ENCODE measurements around the gene CHD9.

Gene CHD9

DNA sequence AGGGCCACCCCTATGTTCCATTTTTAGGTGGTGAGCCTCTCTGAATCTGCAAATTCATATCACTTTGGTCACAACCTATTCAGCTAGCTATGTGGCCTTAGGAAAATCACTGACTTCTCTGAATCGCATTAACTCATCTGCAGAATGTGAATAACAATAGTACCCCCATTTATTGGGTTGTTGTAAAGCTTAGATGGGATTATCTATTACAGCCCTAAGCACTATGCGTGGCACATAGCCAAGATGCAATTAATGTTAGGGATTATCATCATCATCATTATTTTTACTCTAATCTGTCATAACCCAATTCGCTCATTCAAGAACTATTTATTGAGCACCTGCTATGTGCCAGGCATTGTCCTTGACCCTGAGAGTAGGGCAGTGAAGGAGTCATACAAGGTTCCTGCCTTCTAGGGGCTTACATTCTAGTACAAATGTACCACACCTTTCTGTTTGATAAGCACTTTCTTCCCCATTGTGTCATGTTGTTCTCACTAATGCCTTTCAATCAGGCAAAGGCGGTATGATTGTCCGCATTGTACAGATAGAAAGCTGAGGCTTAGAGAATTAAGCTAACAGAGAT is 38.5 kb downstream of the CHD9 start:
- DNase-seq (ENCODE audit: low read depth in 2 of 2, low spot score in 1 of 2), result no peak

- DNase-seq (ENCODE audit: low read depth in 2 of 2, low spot score in 1 of 2), result no peak
These were observed 39.3 kb downstream of the CHD9 start for GRCh38 chr16:53094013-53094630.

GRCh38 chr16:53097190-53097589 is 42.4 kb downstream of the CHD9 start:
- no peak for DNase-seq (ENCODE audit: low read depth in 2 of 2, low spot score in 1 of 2)

DNA sequence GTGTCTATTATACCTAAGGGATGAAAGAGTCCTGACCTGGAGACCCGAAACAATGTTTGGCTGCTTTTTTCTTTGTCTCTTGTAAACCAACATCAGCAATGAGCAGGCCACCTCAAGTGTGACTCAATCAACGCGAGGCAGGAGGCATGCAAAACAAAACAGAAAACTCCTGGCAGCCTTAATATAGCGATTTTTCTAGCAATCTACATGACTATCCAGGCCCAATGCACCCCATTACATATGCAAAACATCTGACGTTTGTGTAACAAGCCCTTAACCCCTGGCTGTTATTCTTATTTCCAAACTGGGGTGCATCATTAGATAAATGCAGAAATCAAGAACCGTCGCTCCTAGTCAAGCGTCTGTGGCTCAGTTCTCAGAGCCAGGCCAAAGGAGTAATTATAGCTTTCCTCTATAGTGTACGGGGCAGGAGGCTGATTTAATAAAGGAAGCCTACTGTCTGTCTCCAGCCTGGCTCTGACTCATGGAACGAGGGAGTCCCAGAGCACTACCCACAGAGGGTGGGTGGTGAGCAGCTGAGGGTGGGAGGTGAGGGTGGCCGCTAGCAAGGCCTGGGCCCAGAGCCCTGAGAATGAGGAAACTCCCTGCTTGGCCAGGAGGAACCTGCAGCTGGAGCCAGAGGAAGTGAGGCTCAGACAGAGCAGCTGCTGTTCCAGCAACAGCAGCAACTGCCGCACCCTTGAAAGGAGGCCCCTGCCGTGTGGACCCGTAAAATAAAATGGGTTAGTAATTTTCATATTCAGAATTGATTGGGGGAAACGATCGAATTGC is 43.9 kb downstream of the CHD9 start:
- peak; percentile 10 to 36 for DNase-seq (ENCODE audit: low read depth in 2 of 2, low spot score in 1 of 2)

DNA sequence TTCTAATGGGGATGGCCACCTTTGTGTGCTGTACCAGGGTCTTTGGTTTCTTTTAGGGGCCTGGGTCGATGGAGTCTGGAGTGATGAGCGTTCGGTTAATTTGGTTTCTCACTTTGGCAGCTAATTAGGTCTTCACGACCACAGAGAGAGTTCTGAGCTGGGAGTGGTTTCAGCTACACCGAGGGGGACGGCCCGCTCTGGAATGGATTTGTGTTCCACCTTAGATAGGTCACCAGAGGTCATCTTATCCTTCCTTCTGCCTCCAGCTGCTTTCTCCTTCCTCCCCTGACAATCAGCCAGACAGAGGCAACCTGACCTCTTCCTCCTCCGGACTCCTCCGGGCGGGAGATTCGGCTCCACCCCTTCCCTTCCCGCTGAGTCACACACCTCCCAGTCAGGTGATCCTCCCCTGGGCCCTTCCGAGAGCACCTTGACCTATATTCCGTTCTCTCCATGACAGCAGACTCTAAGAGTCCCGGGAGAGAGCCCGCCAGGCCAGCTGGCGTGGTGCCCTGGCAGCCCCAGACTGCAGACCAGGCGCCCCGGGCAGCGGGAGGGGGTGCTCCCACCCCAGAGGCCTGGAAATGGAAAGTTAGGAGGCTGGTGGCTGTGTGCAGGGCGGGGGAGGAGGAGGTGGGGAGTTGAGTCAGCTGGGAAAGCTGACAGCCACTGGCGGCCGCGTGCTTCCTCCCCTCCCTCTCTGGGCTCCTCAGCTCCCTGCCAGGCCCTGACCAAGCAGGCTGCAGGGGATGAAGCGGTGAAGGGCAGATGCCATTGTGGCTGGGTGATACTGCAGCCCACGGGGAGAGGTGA is 44.7 kb downstream of the CHD9 start:
- DNase-seq (ENCODE audit: low read depth in 2 of 2, low spot score in 1 of 2), result peak; percentile 20 to 38

- no peak for DNase-seq (ENCODE audit: low read depth in 2 of 2, low spot score in 1 of 2)
These were observed 45.4 kb downstream of the CHD9 start for GRCh38 chr16:53100131-53100748.

DNA sequence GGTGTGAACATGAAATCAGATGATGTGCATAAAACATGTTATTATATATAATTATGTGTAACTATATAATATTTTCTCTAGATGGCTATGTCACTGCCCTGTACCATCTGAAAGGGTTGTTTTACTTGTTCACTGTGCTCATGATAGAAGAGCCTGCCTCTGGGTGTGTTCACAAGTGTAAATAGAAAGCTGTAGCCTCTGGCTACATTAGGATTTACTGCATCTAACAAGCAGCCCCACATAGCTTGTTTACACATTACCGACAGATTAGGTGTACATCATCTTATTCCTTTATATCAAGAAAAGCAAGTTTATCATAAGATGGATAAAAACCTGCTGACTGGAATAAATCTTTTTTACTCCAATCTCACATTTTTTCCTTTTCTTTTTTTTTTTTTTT is 46.1 kb downstream of the CHD9 start:
- no peak for DNase-seq (ENCODE audit: low read depth in 2 of 2, low spot score in 1 of 2)

GRCh38 chr16:53103811-53104210 is 49.0 kb downstream of the CHD9 start:
- no peak for DNase-seq (ENCODE audit: low read depth in 2 of 2, low spot score in 1 of 2)

DNA sequence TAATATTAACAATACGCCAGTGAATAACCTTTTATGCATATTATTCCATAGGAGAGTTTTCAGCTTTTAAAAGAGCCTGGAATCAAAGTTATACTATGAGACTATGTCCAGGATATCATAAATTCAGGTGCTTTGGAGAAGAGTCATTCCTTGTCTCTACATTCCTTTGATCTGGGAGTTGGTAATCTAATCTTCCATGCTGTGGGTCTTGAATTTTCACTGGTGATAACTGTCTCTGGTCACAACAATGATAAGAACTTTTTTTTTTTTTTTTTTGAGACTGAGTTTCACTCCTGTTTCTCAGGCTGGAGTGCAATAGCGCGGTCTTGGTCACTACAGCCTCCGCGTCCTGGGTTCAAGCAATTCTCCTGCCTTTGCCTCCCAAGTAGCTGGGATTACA is 50.8 kb downstream of the CHD9 start:
- DNase-seq (ENCODE audit: low read depth in 2 of 2, low spot score in 1 of 2), result no peak

DNA sequence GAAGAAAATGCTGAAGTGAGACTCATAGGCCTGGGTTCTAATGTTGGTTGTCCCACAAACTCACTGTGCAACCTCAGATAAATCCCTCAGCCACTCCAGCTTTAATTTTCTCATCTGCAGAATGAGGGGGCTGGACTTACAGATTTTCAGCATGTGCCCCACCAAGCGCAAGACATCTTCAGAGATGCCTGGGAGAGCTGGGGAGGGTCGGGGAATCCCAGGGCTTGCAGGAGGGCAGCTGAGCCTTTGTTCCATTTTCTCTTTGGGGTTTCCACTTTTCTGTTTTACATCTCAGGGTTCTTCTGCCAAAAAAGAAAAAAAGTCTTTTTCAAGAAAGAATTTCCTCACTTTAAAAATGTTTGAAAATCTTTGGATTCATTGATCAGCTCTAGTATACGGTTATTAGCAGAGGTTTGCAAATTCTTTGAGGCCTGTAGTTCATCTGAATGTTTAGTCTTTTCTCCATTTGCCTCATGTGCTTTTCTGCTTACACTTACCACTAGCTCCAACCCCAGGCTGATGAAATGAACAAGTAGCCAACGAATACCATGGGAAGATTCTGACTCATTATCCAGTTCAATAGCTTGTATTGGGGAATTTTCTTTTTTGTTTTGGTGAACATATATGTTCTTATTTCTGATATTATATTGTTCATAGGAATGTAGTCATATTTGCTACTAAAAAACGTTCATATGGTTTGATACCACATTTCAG is 56.4 kb downstream of the CHD9 start:
- no peak for DNase-seq (ENCODE audit: low read depth in 2 of 2, low spot score in 1 of 2)

GRCh38 chr16:53112015-53112414 is 57.2 kb downstream of the CHD9 start:
- no peak for DNase-seq (ENCODE audit: low read depth in 2 of 2, low spot score in 1 of 2)

DNA sequence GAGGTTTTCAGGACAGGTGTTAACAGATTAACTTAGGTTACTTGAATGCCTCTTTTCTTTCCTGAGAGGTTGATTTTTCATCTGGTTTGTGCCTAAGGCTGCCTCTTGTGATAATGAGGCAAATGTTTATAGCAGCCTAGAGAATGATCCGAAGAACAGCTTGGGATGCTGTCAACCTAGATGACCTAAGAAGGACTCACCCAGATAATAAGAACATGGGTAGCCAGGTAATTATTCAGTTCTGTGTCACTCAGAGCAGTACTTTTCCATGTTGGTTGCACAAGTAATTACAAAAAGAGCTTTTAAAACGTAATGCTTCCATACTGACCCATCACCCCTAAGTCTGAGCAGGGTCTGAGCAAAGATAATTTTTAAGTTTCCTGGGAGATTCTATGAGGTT is 60.3 kb downstream of the CHD9 start:
- no peak for DNase-seq (ENCODE audit: low read depth in 2 of 2, low spot score in 1 of 2)

DNA sequence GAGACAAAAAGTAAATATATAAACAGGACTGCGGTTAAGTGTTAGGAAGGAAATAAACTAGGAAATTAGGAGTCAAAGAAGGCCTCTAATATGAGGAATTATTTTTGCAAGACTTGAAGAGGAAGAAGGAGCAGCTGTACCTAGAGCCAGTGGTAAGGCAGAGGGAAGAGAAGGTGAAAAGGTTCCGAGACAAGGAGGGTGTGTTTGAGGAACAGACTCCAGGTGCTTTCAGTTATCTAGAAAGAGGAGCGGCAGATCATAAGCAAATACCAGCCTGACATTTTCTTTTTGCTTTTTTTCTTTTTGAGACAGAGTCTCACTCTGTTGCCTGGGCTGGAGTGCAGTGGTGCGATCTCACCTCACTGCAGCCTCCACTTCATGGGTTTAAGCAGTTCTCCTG is 61.0 kb downstream of the CHD9 start:
- no peak for DNase-seq (ENCODE audit: low read depth in 2 of 2, low spot score in 1 of 2)

GRCh38 chr16:53121043-53121620 is 66.3 kb downstream of the CHD9 start:
- DNase-seq (ENCODE audit: low read depth in 2 of 2, low spot score in 1 of 2), result no peak

DNA sequence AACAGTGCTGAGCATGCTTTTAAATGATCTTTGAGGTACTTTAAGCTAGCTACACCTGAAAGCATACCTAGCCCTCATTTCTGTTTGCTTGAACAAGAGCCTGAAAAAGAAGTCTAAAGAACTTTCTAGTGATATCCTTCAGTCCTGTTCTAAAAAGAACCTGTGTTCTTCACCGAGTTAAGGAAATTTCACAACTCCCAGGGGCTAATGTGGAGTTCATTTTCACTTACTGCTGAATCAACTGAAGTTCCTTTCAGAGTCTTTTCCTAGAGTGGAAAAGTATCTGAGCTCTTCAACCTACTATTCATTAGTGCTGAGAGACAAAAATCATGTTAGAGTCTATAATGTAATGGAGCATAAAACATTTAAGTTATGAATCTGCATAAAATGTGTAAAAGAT is 66.9 kb downstream of the CHD9 start:
- no peak for DNase-seq (ENCODE audit: low read depth in 2 of 2, low spot score in 1 of 2)

DNA sequence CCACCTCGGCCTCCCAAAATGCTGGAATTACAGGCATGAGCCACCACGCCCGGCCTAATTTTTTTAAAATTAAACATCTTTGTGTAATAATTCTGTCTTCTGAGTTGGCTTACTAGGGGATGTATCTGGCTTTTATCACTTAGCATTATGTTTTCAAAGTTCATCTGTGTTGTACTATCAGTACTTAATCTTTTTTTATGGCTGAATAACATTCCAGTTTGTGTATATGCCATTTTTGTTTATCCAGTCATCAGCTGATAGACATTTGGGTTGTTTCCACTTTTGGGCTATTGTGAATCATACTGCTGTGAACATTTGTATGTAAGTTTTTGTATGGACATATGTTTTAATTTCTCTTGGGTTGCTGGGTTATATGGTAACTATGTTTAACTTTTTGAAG is 69.0 kb downstream of the CHD9 start:
- no peak for DNase-seq (ENCODE audit: low read depth in 2 of 2, low spot score in 1 of 2)

DNA sequence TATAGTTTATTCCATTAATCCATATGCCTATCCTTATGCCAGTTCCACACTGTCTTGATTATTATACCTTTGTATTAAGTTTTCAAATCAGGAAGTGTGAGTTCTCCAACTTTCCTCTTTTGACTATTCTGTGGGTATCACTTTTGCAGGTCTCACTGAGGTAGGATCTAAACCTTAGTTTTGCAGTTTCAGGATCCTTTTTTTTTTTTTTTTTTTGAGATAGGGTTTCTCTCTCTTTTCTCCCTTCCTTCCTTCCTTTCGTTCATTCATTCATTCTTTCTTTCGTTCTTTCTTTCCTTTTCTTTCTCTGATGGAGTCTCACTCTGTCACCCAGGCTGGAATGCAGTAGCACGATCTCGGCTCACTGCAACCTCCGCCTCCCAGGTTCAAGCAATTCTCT is 71.6 kb downstream of the CHD9 start:
- DNase-seq (ENCODE audit: low read depth in 2 of 2, low spot score in 1 of 2), result no peak

DNA sequence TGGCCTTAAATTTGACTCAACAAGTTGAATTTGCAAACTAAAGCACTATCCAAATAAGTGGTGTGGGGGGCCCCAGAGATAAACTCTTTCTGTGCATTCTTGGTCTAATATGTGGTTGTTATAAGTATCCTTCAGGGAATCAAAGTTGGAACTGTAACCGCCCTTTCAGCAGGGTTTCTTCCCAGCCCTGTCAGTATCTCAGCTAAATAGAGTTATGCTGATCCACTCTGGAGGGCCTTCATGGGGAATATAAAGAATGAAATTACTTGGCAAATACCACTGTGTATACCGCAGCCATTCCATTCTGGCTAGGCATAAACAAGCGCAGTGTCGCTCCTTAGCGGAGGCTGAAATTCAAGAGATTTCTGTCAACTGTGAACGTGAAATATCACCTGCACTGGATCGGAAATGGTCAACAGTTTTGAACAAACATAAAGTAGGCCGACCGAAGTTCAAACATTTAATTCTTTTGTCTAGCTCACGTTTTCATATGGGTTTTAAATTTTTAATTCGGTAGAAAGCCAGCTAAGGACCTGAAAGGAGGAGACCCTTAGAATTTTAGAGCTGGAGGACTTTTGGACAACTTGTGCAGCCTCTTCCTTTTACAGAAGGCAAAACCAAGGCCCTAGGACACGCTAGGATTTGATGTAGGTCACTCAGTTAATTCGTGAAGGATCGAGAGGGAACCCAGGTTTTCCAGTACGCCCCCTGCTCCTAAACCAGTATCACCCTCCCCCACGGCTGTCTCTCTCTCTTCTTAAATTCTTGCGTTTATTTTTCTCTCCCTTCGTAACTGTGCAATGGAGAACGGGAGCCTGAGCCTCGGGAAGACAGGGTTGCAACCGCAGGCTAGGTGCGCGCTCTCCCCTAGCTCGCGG is 74.7 kb downstream of the CHD9 start:
- no peak for DNase-seq (ENCODE audit: low read depth in 2 of 2, low spot score in 1 of 2)

All from stimulated activated CD8-positive, alpha-beta memory T cell treated with anti-CD3 and anti-CD28 coated beads, Interleukin-4, amount 100 ng/mL, for 4 hours (primary cell).